HEK293 (cell line): Measurements from ENCODE around the gene PRTFDC1.

Experiments used
- GLI4 ChIP-seq: fragments of 450-650 bp; formaldehyde crosslinking; IDR thresholded peaks from 2 replicates; pipeline ENCODE4 v1.5.1; 2016; ENCODE audit warnings: missing biosample characterization, missing genetic modification characterization
- SP7 ChIP-seq: fragments of 450-650 bp; formaldehyde crosslinking; IDR thresholded peaks from 2 replicates; pipeline ENCODE4 v1.5.1; 2016; ENCODE audit warnings: missing biosample characterization, missing genetic modification characterization
- ZNF121 ChIP-seq: fragments of 450-650 bp; formaldehyde crosslinking; IDR thresholded peaks from 2 replicates; pipeline ENCODE4 v1.5.1; 2016; ENCODE audit warnings: missing biosample characterization, missing genetic modification characterization
- ZNF23 ChIP-seq: fragments of 450-650 bp; formaldehyde crosslinking; IDR thresholded peaks from 2 replicates; pipeline ENCODE4 v1.5.1; 2016; ENCODE audit warnings: missing biosample characterization, missing genetic modification characterization, borderline replicate concordance
- ZNF311 ChIP-seq: fragments of 450-650 bp; formaldehyde crosslinking; IDR thresholded peaks from 2 replicates; pipeline ENCODE4 v1.5.1; 2017; ENCODE audit warnings: missing biosample characterization, missing genetic modification characterization, borderline replicate concordance
- ZNF530 ChIP-seq: fragments of 450-650 bp; formaldehyde crosslinking; IDR thresholded peaks from 2 replicates; pipeline ENCODE4 v1.5.1; 2016; ENCODE audit warnings: low read depth, missing biosample characterization, missing genetic modification characterization
- TF ChIP-seq, protein P1 (sequence below): fragments of 450-650 bp; formaldehyde crosslinking; IDR thresholded peaks from 2 replicates; pipeline ENCODE4 v1.5.1; 2016; ENCODE audit warnings: missing biosample characterization, missing genetic modification characterization
- TF ChIP-seq, protein P2 (sequence below): fragments of 450-650 bp; formaldehyde crosslinking; IDR thresholded peaks from 2 replicates; pipeline ENCODE4 v1.5.1; 2016; ENCODE audit warnings: missing biosample characterization, missing genetic modification characterization
- TF ChIP-seq, protein P3 (sequence below): fragments of 450-650 bp; formaldehyde crosslinking; conservative IDR thresholded peaks from 2 replicates; pipeline ENCODE4 v1.5.1; 2016; ENCODE audit warnings: low read depth, missing biosample characterization, missing genetic modification characterization
- TF ChIP-seq, protein P4 (sequence below): fragments of 450-650 bp; formaldehyde crosslinking; IDR thresholded peaks from 2 replicates; pipeline ENCODE4 v1.5.1; 2017; ENCODE audit warnings: missing biosample characterization, missing genetic modification characterization

DNA sequence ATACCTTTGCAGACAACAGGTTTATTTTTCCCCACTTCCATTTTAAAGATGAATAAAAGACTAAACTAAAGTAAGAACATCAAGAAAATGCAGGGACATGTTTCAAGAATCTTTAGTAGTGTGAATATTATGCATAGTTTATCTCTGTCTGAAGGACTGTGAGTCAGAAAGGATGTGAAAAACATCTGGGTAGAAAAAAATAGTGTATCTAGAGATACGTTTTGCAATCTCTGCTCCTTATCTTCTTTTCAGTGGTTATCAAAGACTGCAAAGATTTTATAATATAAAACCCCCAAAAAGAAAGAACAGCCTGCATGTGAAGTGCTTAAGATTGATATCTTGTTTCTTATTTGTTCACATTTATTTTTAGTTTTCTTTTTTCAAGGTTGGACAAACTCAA lies 126.9 kb downstream of the PRTFDC1 start:
- TF ChIP-seq SP7 (tag by site-specific recombination) (no peak), ZNF23 (tag by site-specific recombination) (no peak), ZNF530 (no peak), GLI4 (tag by site-specific recombination) (no peak), ZNF311 (tag by site-specific recombination) (no peak), ZNF121 (tag by site-specific recombination) (no peak)
- TF ChIP-seq, protein P1, sequence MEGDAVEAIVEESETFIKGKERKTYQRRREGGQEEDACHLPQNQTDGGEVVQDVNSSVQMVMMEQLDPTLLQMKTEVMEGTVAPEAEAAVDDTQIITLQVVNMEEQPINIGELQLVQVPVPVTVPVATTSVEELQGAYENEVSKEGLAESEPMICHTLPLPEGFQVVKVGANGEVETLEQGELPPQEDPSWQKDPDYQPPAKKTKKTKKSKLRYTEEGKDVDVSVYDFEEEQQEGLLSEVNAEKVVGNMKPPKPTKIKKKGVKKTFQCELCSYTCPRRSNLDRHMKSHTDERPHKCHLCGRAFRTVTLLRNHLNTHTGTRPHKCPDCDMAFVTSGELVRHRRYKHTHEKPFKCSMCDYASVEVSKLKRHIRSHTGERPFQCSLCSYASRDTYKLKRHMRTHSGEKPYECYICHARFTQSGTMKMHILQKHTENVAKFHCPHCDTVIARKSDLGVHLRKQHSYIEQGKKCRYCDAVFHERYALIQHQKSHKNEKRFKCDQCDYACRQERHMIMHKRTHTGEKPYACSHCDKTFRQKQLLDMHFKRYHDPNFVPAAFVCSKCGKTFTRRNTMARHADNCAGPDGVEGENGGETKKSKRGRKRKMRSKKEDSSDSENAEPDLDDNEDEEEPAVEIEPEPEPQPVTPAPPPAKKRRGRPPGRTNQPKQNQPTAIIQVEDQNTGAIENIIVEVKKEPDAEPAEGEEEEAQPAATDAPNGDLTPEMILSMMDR (tag by site-specific recombination): no peak
- TF ChIP-seq, protein P2, sequence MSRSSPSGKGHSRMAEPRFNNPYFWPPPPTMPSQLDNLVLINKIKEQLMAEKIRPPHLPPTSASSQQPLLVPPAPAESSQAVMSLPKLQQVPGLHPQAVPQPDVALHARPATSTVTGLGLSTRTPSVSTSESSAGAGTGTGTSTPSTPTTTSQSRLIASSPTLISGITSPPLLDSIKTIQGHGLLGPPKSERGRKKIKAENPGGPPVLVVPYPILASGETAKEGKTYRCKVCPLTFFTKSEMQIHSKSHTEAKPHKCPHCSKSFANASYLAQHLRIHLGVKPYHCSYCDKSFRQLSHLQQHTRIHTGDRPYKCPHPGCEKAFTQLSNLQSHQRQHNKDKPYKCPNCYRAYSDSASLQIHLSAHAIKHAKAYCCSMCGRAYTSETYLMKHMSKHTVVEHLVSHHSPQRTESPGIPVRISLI (tag by site-specific recombination): no peak
- TF ChIP-seq, protein P3, sequence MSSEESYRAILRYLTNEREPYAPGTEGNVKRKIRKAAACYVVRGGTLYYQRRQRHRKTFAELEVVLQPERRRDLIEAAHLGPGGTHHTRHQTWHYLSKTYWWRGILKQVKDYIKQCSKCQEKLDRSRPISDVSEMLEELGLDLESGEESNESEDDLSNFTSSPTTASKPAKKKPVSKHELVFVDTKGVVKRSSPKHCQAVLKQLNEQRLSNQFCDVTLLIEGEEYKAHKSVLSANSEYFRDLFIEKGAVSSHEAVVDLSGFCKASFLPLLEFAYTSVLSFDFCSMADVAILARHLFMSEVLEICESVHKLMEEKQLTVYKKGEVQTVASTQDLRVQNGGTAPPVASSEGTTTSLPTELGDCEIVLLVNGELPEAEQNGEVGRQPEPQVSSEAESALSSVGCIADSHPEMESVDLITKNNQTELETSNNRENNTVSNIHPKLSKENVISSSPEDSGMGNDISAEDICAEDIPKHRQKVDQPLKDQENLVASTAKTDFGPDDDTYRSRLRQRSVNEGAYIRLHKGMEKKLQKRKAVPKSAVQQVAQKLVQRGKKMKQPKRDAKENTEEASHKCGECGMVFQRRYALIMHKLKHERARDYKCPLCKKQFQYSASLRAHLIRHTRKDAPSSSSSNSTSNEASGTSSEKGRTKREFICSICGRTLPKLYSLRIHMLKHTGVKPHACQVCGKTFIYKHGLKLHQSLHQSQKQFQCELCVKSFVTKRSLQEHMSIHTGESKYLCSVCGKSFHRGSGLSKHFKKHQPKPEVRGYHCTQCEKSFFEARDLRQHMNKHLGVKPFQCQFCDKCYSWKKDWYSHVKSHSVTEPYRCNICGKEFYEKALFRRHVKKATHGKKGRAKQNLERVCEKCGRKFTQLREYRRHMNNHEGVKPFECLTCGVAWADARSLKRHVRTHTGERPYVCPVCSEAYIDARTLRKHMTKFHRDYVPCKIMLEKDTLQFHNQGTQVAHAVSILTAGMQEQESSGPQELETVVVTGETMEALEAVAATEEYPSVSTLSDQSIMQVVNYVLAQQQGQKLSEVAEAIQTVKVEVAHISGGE (tag by site-specific recombination): no peak
- TF ChIP-seq, protein P4, sequence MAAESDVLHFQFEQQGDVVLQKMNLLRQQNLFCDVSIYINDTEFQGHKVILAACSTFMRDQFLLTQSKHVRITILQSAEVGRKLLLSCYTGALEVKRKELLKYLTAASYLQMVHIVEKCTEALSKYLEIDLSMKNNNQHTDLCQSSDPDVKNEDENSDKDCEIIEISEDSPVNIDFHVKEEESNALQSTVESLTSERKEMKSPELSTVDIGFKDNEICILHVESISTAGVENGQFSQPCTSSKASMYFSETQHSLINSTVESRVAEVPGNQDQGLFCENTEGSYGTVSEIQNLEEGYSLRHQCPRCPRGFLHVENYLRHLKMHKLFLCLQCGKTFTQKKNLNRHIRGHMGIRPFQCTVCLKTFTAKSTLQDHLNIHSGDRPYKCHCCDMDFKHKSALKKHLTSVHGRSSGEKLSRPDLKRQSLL (tag by site-specific recombination): no peak
